ENCODE measurements around the gene ING2. TPM values are rescaled to one million over a fixed set of nuclear protein-coding genes. Genes with fewer than 3 reads are reported as not detected.
"Not testable (repeated sequence)": the region's sequence is repeated elsewhere in the genome, so short reads cannot be mapped to it uniquely, and the experiment has no call there.

Gene ING2
- 10 to 100 TPM; 10.6 to 16.3 TPM for total RNA-seq

- ATAC-seq (replicated peaks), result peak; percentile 56
- peaks cover 4% of the 10 kb centered on the region for H3K4me1 Mint-ChIP-seq
- H3K36me3 Mint-ChIP-seq (ENCODE audit: low read depth), result peaks cover 9% of the 10 kb centered on the region
- H3K27me3 Mint-ChIP-seq, result no peaks in the 10 kb centered on the region
- peak within 1 kb of the TSS; percentile 90 for H3K27ac Mint-ChIP-seq
- no peaks in the 10 kb centered on the region for H3K9me3 Mint-ChIP-seq
- H3K4me3 Mint-ChIP-seq, result peak within 1 kb of the TSS; percentile 94
Observed at GRCh38 chr4:183504930-183505610, at the start of gene ING2. Gene ING2, plus strand, starts transcription at chr4:183505058. Its CDS starts 138 bp downstream, at chr4:183505196.

GRCh38 chr4:183455431-183456195 is 49.2 kb upstream of the ING2 start:
- Mint-ChIP-seq H3K4me3 (no peak overlapping the region), H3K27me3 (no peaks in the 10 kb centered on the region), H3K9me3 (no peaks in the 10 kb centered on the region), H3K27ac (no peak overlapping the region), H3K36me3 (ENCODE audit: low read depth) (peaks cover 29% of the 10 kb centered on the region), H3K4me1 (no peaks in the 10 kb centered on the region)
- no peak for ATAC-seq (replicated peaks)

- H3K27ac Mint-ChIP-seq, result no peak overlapping the region
- peaks cover 5% of the 10 kb centered on the region for H3K36me3 Mint-ChIP-seq (ENCODE audit: low read depth)
- H3K4me1 Mint-ChIP-seq, result no peaks in the 10 kb centered on the region
- H3K27me3 Mint-ChIP-seq, result no peaks in the 10 kb centered on the region
- ATAC-seq (replicated peaks), result no peak
- H3K4me3 Mint-ChIP-seq, result no peak overlapping the region
- H3K9me3 Mint-ChIP-seq, result no peaks in the 10 kb centered on the region
Observed at GRCh38 chr4:183458005-183458404, 46.9 kb upstream of the ING2 start.

GRCh38 chr4:183463903-183464619 is 40.8 kb upstream of the ING2 start:
- H3K9me3 Mint-ChIP-seq; H3K27ac Mint-ChIP-seq; H3K27me3 Mint-ChIP-seq; H3K4me3 Mint-ChIP-seq; ATAC-seq (replicated peaks); H3K4me1 Mint-ChIP-seq; H3K36me3 Mint-ChIP-seq (ENCODE audit: low read depth): not testable (repeated sequence)

- H3K27ac Mint-ChIP-seq; H3K27me3 Mint-ChIP-seq; H3K36me3 Mint-ChIP-seq (ENCODE audit: low read depth); ATAC-seq (replicated peaks); H3K4me3 Mint-ChIP-seq; H3K4me1 Mint-ChIP-seq; H3K9me3 Mint-ChIP-seq: not testable (repeated sequence)
Observed at GRCh38 chr4:183465879-183466278, 39.0 kb upstream of the ING2 start.

- H3K4me1 Mint-ChIP-seq, result no peaks in the 10 kb centered on the region
- no peak overlapping the region for H3K27ac Mint-ChIP-seq
- no peak overlapping the region for H3K4me3 Mint-ChIP-seq
- H3K9me3 Mint-ChIP-seq, result no peaks in the 10 kb centered on the region
- no peak for ATAC-seq (replicated peaks)
- H3K27me3 Mint-ChIP-seq, result no peaks in the 10 kb centered on the region
- H3K36me3 Mint-ChIP-seq (ENCODE audit: low read depth), result no peaks in the 10 kb centered on the region
Observed at GRCh38 chr4:183467246-183467645, 37.6 kb upstream of the ING2 start.

- H3K27me3 Mint-ChIP-seq, result no peaks in the 10 kb centered on the region
- no peaks in the 10 kb centered on the region for H3K36me3 Mint-ChIP-seq (ENCODE audit: low read depth)
- no peaks in the 10 kb centered on the region for H3K9me3 Mint-ChIP-seq
- H3K4me3 Mint-ChIP-seq, result no peak overlapping the region
- H3K27ac Mint-ChIP-seq, result no peak overlapping the region
- ATAC-seq (replicated peaks), result no peak
- H3K4me1 Mint-ChIP-seq, result no peaks in the 10 kb centered on the region
Observed at GRCh38 chr4:183468210-183469095, 36.4 kb upstream of the ING2 start.

- Mint-ChIP-seq H3K4me3 (no peak overlapping the region), H3K4me1 (no peaks in the 10 kb centered on the region), H3K9me3 (no peaks in the 10 kb centered on the region), H3K36me3 (ENCODE audit: low read depth) (no peaks in the 10 kb centered on the region), H3K27me3 (no peaks in the 10 kb centered on the region), H3K27ac (no peak overlapping the region)
- no peak for ATAC-seq (replicated peaks)
Observed at GRCh38 chr4:183469285-183469684, 35.6 kb upstream of the ING2 start.

- ATAC-seq (replicated peaks), result no peak
- Mint-ChIP-seq H3K4me3 (no peak overlapping the region), H3K27ac (no peak overlapping the region), H3K4me1 (no peaks in the 10 kb centered on the region), H3K27me3 (no peaks in the 10 kb centered on the region), H3K9me3 (no peaks in the 10 kb centered on the region), H3K36me3 (ENCODE audit: low read depth) (no peaks in the 10 kb centered on the region)
Observed at GRCh38 chr4:183469936-183470335, 34.9 kb upstream of the ING2 start.

- ATAC-seq (replicated peaks), result no peak
- no peaks in the 10 kb centered on the region for H3K36me3 Mint-ChIP-seq (ENCODE audit: low read depth)
- H3K9me3 Mint-ChIP-seq, result no peaks in the 10 kb centered on the region
- H3K4me3 Mint-ChIP-seq, result no peak overlapping the region
- no peaks in the 10 kb centered on the region for H3K4me1 Mint-ChIP-seq
- no peaks in the 10 kb centered on the region for H3K27me3 Mint-ChIP-seq
- H3K27ac Mint-ChIP-seq, result no peak overlapping the region
Observed at GRCh38 chr4:183470821-183471220, 34.0 kb upstream of the ING2 start.

GRCh38 chr4:183471946-183472708 is 32.7 kb upstream of the ING2 start:
- Mint-ChIP-seq H3K9me3 (no peaks in the 10 kb centered on the region), H3K36me3 (ENCODE audit: low read depth) (no peaks in the 10 kb centered on the region), H3K4me1 (no peaks in the 10 kb centered on the region), H3K27me3 (peaks cover 3% of the 10 kb centered on the region), H3K27ac (no peak overlapping the region), H3K4me3 (no peak overlapping the region)
- peak; percentile 71 for ATAC-seq (replicated peaks)

GRCh38 chr4:183478123-183478522 is 26.7 kb upstream of the ING2 start:
- Mint-ChIP-seq H3K36me3 (ENCODE audit: low read depth) (no peaks in the 10 kb centered on the region), H3K4me3 (no peak overlapping the region), H3K27ac (no peak overlapping the region), H3K27me3 (peaks cover 3% of the 10 kb centered on the region), H3K9me3 (no peaks in the 10 kb centered on the region), H3K4me1 (no peaks in the 10 kb centered on the region)
- ATAC-seq (replicated peaks), result no peak

- H3K27me3 Mint-ChIP-seq, result peaks cover 3% of the 10 kb centered on the region
- H3K36me3 Mint-ChIP-seq (ENCODE audit: low read depth), result no peaks in the 10 kb centered on the region
Observed at GRCh38 chr4:183478926-183479325, 25.9 kb upstream of the ING2 start.

More at GRCh38 chr4:183478926-183479325, 25.9 kb upstream of the ING2 start:
- H3K27ac Mint-ChIP-seq, result no peak overlapping the region
- no peaks in the 10 kb centered on the region for H3K4me1 Mint-ChIP-seq
- no peak for ATAC-seq (replicated peaks)
- no peak overlapping the region for H3K4me3 Mint-ChIP-seq
- no peaks in the 10 kb centered on the region for H3K9me3 Mint-ChIP-seq

Data from activated T-helper 17 cell treated with anti-CD3 and anti-CD28 coated beads, Interleukin-2, amount 50 U/mL, for 72 hours (primary cell).